ENCODE data around the gene RPL10A. TPM values are rescaled to one million over a fixed set of nuclear protein-coding genes. Genes with fewer than 3 reads are reported as not detected.

RPL10A gene
- total and polyA plus RNA-seq, 7 experiments from 2014 or later, result 1,203 to 2,381 (median 1,713) TPM

DNA sequence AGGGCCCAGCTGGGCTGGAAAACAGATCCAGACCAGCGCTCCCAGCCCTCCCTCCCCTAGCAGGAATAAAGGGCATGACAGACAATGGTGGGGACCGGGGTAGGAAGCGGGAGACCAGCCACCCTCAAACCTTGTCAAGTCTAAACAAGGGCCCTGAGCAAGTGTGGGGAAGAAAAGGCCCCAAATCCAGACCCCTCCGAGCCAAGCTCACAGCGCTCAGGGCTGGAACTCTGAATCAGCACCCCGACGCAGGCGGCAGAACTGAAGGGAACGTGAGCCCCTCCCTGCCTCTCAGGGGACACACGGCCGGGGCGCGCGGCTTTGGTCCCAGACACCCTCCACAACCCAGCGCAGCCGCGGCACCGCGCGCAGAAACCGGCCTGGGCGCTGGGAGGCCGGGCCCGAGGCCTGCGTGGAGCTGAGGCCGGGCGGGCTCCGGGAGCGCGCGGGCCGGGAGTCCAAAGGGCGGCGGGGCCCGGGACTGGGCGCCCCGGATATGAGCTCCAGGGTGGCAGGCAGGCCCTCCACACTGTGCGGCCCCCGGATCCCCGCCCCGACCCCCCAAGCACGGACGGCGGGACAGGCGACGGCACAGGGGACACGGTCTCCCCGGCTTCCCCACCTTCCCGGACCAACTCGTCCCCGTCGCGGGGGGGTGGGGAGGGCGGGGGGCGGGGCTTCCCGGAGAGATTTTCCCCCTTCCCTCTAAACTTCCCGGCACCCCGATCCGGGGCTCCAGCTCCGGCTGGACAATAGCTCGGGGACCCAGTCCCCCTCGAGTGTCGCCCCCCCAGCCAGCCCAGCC lies 28.0 kb downstream of the RPL10A start:
- DNase-seq, result no peak
- H3K27ac Mint-ChIP-seq, result peak overlapping the region in 1 of 9 donors; percentile 47
- Histone ChIP-seq H3K4me3 (ENCODE audit: low read length) (no peak overlapping the region), H3K4me1 (ENCODE audit: control insufficient read depth in 2 of 2, insufficient read depth in 2 of 2, low read length in 2 of 2) (peaks cover 0 to 10% of the 10 kb centered on the region in 2 donors), H3K27ac (ENCODE audit: low read depth, low read length) (no peak overlapping the region), H3K27me3 (ENCODE audit: control insufficient read depth in 2 of 2, insufficient read depth in 2 of 2, low read length in 2 of 2) (peaks cover 0 to 4% of the 10 kb centered on the region in 2 donors), H3K9me3 (ENCODE audit: control insufficient read depth in 2 of 3, low read length in 3 of 3) (no peaks in the 10 kb centered on the region), H3K36me3 (ENCODE audit: control insufficient read depth in 2 of 3, insufficient read depth in 3 of 3, low read length in 3 of 3) (no peaks in the 10 kb centered on the region)
- H3K4me1 Mint-ChIP-seq, result peaks cover 13 to 27% (median 18%) of the 10 kb centered on the region in 7 donors
- intact Hi-C loops (cut with micrococcal nuclease), result loop anchor here (2.0 kb wide), 1 partner anchor 27 kb away; the partner anchor contains the start of gene RPL10A (in 2 of the 2)
- ATAC-seq, result no peak
- peaks cover 0 to 3% (median 0%) of the 10 kb centered on the region in 5 donors for H3K36me3 Mint-ChIP-seq
- H3K9me3 Mint-ChIP-seq, result no peaks in the 10 kb centered on the region
- peak overlapping the region; percentile 48 to 87 (median 80) for H3K4me3 Mint-ChIP-seq
- ChIA-PET CTCF (no interaction called here), POLR2A (interaction anchor here (0.6 to 1.6 kb wide), 4 partner anchors 121 to 298 kb away, joined by 3 to 4 read pairs (median 3); no protein-coding TSS in a partner anchor)
- H3K27me3 Mint-ChIP-seq, result peaks cover 0 to 58% (median 6%) of the 10 kb centered on the region in 5 donors

DNA sequence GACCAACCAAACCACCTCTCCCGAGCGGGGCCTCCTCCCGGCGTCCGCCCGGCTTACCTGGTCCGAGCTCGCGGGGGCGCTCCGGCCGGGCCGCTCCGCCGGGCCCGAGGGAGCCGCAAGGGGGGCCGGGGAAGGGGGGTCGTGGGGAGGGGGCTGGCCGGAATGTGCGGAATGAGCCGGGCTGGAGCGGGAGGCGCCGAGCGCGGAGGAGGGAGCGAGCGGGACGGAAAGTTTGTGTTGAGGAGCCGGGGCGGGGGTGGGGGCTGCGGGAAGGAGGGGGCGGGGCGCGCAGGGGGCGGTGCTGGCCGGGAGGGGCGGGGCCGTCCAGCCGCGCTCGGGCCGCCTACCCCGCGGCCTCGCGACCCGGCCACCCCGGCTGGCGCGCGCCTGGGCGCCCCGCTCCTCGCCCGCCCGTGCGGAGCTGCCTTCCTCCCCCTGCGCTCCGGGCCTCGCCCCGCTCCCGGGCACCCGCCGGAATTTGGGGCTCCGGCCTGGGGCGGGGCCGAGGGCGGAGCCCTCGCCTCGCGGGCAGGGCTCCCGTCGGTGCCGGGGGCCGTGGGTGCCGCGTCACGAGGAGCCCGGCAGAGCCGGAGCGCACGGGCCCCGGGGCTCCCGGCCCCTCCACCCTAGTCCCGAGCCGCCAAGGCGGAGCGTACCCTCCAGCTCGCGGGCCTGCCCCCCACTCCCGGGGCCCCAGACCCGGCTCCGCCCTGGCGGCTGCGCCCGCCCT lies 28.8 kb downstream of the RPL10A start, which contains the start of gene TEAD3:
TSS of gene TEAD3 (minus strand) at position 239 of the 730 bp plus-strand sequence.
- H3K36me3 Mint-ChIP-seq, result peaks cover 0 to 3% (median 0%) of the 10 kb centered on the region in 5 donors
- ATAC-seq, result peak; percentile 75
- peaks cover 0 to 10% of the 10 kb centered on the region in 2 donors for H3K4me1 ChIP-seq (ENCODE audit: control insufficient read depth in 2 of 2, insufficient read depth in 2 of 2, low read length in 2 of 2)
- peak within 1 kb of the TSS; percentile 60 for H3K27ac ChIP-seq (ENCODE audit: low read depth, low read length)
- peak; percentile 25 to 78 (median 49) for DNase-seq
- H3K27me3 ChIP-seq (ENCODE audit: control insufficient read depth in 2 of 2, insufficient read depth in 2 of 2, low read length in 2 of 2), result peaks cover 0 to 4% of the 10 kb centered on the region in 2 donors
- no peaks in the 10 kb centered on the region for H3K9me3 Mint-ChIP-seq
- peaks cover 0 to 61% (median 10%) of the 10 kb centered on the region in 5 donors for H3K27me3 Mint-ChIP-seq
- intact Hi-C loops (cut with micrococcal nuclease), result loop anchor here (1.0 to 2.0 kb wide), 2 partner anchors 28 to 155 kb away; partner anchors contain the start of genes RPL10A (in 2 of the 2) and PPARD (in 1 of the 2)
- ChIA-PET CTCF (no interaction called here), POLR2A (interaction anchor here (0.6 to 1.6 kb wide), 2 partner anchors 120 to 196 kb away, joined by 3 to 4 read pairs; no protein-coding TSS in a partner anchor)
- H3K4me1 Mint-ChIP-seq, result peaks cover 13 to 27% (median 18%) of the 10 kb centered on the region in 7 donors
- H3K36me3 ChIP-seq (ENCODE audit: control insufficient read depth in 2 of 3, insufficient read depth in 3 of 3, low read length in 3 of 3), result no peaks in the 10 kb centered on the region
- H3K4me3 Mint-ChIP-seq, result peak within 1 kb of the TSS; percentile 67 to 87 (median 82)
- H3K9me3 ChIP-seq (ENCODE audit: control insufficient read depth in 2 of 3, low read length in 3 of 3), result no peaks in the 10 kb centered on the region
- H3K4me3 ChIP-seq (ENCODE audit: low read length), result peak within 1 kb of the TSS; percentile 68
- peak within 1 kb of the TSS in 2 of 9 donors; percentile 47 to 52 for H3K27ac Mint-ChIP-seq

DNA sequence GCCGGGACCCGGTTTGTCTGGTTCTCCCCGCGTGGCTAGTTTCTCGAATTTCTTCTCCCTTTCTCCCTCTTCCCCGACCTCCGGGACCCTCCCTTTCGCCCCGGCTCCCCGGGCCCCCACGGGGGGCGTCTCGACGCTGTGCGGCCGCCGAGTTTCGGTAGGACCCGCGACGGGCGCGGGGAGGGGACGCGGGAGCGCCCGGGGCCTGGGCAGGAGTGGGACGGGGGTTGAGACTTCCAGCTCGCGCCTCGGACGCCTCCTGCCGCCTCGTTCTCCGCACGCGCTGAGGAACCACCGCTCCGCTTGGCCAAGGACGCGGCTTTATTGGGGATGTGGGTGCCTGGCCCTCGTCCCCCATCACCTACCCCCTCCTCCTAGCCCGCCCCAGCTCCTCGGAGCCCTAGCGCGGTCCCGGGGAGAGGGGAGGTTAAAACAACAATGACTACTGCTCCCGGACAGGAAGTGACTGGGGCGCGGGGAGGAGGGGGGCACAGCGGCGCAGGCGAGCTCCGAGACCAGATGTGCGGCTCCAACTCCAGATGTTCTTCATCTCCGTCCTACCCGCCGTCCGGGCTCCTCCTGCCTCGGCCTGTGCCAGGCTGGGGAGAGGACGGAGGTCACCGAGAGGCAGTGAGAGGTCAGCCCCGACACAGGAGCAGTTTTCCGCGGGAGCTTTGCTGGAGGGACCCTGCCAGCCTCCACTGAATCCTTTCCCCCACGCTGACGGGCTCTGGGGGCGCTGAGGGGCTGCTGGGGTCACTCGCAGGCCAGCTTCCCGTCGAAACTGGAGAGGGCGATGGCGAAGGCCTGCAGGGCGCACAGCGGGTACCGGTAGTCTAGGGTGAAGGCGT lies 29.6 kb downstream of the RPL10A start:
- peak overlapping the region; percentile 67 to 87 (median 84) for H3K4me3 Mint-ChIP-seq
- H3K4me1 ChIP-seq (ENCODE audit: control insufficient read depth in 2 of 2, insufficient read depth in 2 of 2, low read length in 2 of 2), result peaks cover 0 to 10% of the 10 kb centered on the region in 2 donors
- intact Hi-C loops (cut with micrococcal nuclease), result loop anchor here (1.0 to 2.0 kb wide), 3 partner anchors 25 to 155 kb away; partner anchors contain the start of genes RPL10A (in 2 of the 2) and PPARD (in 1 of the 2)
- peaks cover 13 to 27% (median 18%) of the 10 kb centered on the region in 7 donors for H3K4me1 Mint-ChIP-seq
- POLR2A ChIA-PET, result interaction anchor here (0.7 to 1.6 kb wide), 2 partner anchors 16 to 197 kb away, joined by 3 to 4 read pairs; no protein-coding TSS in a partner anchor
- CTCF ChIA-PET, result no interaction called here
- no peaks in the 10 kb centered on the region for H3K9me3 ChIP-seq (ENCODE audit: control insufficient read depth in 2 of 3, low read length in 3 of 3)
- DNase-seq (peak in 6 of 9 donors; percentile 32 to 50 (median 36)), ATAC-seq (peak; percentile 42)
- peaks cover 0 to 3% (median 0%) of the 10 kb centered on the region in 5 donors for H3K36me3 Mint-ChIP-seq
- H3K36me3 ChIP-seq (ENCODE audit: control insufficient read depth in 2 of 3, insufficient read depth in 3 of 3, low read length in 3 of 3), result no peaks in the 10 kb centered on the region
- peak overlapping the region; percentile 60 for H3K27ac ChIP-seq (ENCODE audit: low read depth, low read length)
- peak overlapping the region; percentile 68 for H3K4me3 ChIP-seq (ENCODE audit: low read length)
- peaks cover 0 to 4% of the 10 kb centered on the region in 2 donors for H3K27me3 ChIP-seq (ENCODE audit: control insufficient read depth in 2 of 2, insufficient read depth in 2 of 2, low read length in 2 of 2)
- H3K27me3 Mint-ChIP-seq, result peaks cover 4 to 62% (median 10%) of the 10 kb centered on the region in 5 donors
- no peaks in the 10 kb centered on the region for H3K9me3 Mint-ChIP-seq
- H3K27ac Mint-ChIP-seq, result peak overlapping the region in 2 of 9 donors; percentile 44 to 52

DNA sequence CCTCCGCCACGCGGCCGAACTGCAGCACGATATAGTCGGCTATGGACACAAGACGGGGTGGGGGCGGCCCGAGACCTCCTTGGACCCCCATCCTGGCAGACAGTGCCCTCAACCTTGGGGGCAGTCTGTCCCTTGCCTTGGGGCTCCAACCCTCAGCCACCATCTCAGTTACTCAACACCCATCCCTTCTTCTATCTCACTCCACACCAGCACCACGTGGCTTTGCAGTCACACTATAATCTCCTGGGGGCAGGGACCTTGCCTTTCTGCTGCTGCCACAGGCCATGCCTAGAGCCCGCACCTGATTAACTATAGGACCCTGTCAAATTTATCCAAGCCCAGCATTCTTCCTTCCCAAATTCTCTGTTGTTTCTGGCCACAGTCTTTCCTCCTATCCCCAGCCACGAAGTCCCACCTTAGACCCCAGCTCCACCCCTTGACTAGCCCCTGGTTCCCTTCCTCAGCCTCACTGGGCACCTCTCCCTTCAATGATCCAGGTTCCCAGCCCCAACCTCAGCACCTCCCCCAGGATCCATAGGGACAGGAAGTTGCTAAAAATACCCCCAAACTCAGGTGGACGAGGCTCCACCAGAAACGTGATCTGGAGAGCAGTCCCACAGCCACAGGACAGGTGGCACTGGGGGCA lies 30.3 kb downstream of the RPL10A start:
- Mint-ChIP-seq H3K36me3 (peaks cover 0 to 3% (median 0%) of the 10 kb centered on the region in 5 donors), H3K4me1 (peaks cover 13 to 20% (median 15%) of the 10 kb centered on the region in 7 donors), H3K4me3 (peak overlapping the region; percentile 67 to 87 (median 84)), H3K27me3 (peaks cover 6 to 66% (median 10%) of the 10 kb centered on the region in 5 donors), H3K27ac (peak overlapping the region in 7 of 9 donors; percentile 14 to 81 (median 48)), H3K9me3 (no peaks in the 10 kb centered on the region)
- POLR2A ChIA-PET, result interaction anchor here (1.6 kb wide), 1 partner anchor 197 kb away, joined by 4 read pairs; no protein-coding TSS in a partner anchor
- intact Hi-C loops (cut with micrococcal nuclease), result loop anchor here in 1 of 2 donors (2.0 kb wide), 1 partner anchor 24 kb away; no protein-coding TSS in a partner anchor
- no peaks in the 10 kb centered on the region for H3K9me3 ChIP-seq (ENCODE audit: control insufficient read depth in 2 of 3, low read length in 3 of 3)
- H3K4me3 ChIP-seq (ENCODE audit: low read length), result no peak overlapping the region
- peaks cover 0 to 10% of the 10 kb centered on the region in 2 donors for H3K4me1 ChIP-seq (ENCODE audit: control insufficient read depth in 2 of 2, insufficient read depth in 2 of 2, low read length in 2 of 2)
- H3K36me3 ChIP-seq (ENCODE audit: control insufficient read depth in 2 of 3, insufficient read depth in 3 of 3, low read length in 3 of 3), result no peaks in the 10 kb centered on the region
- H3K27ac ChIP-seq (ENCODE audit: low read depth, low read length), result no peak overlapping the region
- peaks cover 0 to 4% of the 10 kb centered on the region in 2 donors for H3K27me3 ChIP-seq (ENCODE audit: control insufficient read depth in 2 of 2, insufficient read depth in 2 of 2, low read length in 2 of 2)
- ATAC-seq (no peak), DNase-seq (no peak)
- CTCF ChIA-PET, result interaction anchor here (1.4 kb wide), 1 partner anchor 53 kb away, joined by 3 read pairs; no protein-coding TSS in a partner anchor

DNA sequence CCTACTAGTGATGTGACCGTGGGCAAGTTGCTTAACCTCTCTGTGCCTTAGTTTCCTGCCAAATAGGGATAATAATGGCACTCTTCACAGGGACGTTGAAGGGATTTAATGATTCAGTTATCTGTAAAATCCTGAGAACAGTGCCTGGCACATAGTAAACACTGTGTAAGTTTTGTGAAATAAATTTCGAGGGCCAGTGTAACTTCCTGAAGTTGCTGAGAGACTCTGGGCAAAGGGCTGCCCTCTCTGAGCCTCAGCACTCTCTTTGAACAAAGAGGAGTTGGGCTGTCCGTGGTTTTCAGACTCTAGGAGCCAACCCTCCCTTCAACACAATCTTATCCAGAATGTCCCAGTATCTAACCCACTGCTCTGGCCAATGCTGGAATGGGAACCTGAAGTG lies 31.2 kb downstream of the RPL10A start:
- ATAC-seq, result no peak
- H3K4me1 Mint-ChIP-seq, result peaks cover 8 to 15% (median 12%) of the 10 kb centered on the region in 7 donors
- Histone ChIP-seq H3K27me3 (ENCODE audit: control insufficient read depth in 2 of 2, insufficient read depth in 2 of 2, low read length in 2 of 2) (peaks cover 0 to 4% of the 10 kb centered on the region in 2 donors), H3K36me3 (ENCODE audit: control insufficient read depth in 2 of 3, insufficient read depth in 3 of 3, low read length in 3 of 3) (no peaks in the 10 kb centered on the region), H3K27ac (ENCODE audit: low read depth, low read length) (no peak overlapping the region), H3K4me3 (ENCODE audit: low read length) (no peak overlapping the region), H3K9me3 (ENCODE audit: control insufficient read depth in 2 of 3, low read length in 3 of 3) (no peaks in the 10 kb centered on the region), H3K4me1 (ENCODE audit: control insufficient read depth in 2 of 2, insufficient read depth in 2 of 2, low read length in 2 of 2) (peaks cover 0 to 10% of the 10 kb centered on the region in 2 donors)
- H3K27me3 Mint-ChIP-seq, result peaks cover 6 to 62% (median 10%) of the 10 kb centered on the region in 5 donors
- ChIA-PET POLR2A (no interaction called here), CTCF (interaction anchor here (1.4 kb wide), 1 partner anchor 53 kb away, joined by 3 read pairs; no protein-coding TSS in a partner anchor)
- H3K36me3 Mint-ChIP-seq, result peaks cover 0 to 3% (median 0%) of the 10 kb centered on the region in 5 donors
- H3K27ac Mint-ChIP-seq, result no peak overlapping the region
- intact Hi-C loops (cut with micrococcal nuclease), result loop anchor here in 1 of 2 donors (2.0 kb wide), 1 partner anchor 23 kb away; no protein-coding TSS in a partner anchor
- no peaks in the 10 kb centered on the region for H3K9me3 Mint-ChIP-seq
- DNase-seq, result no peak
- no peak overlapping the region for H3K4me3 Mint-ChIP-seq
